SK-N-SH (cell line): Measurements from ENCODE around the gene TAS2R41. TPM values are rescaled to one million over a fixed set of nuclear protein-coding genes. Genes with fewer than 3 reads are reported as not detected.

ENCODE experiments used
- CTCF ChIA-PET: fragments of 300-600, 350-600 bp; formaldehyde crosslinking; extraction: SDS; loops from one replicate; lab custom pipeline; 2021; lab: Yijun Ruan, JAX
- POLR2A ChIA-PET: fragments of 350-600 bp; sonication (Branson Sonifier 250); formaldehyde crosslinking; extraction: SDS; loops from one replicate; lab custom pipeline; 2020; ENCODE audit warnings: antibody characterized with exemption, inconsistent platforms; lab: Yijun Ruan, JAX
- DNase-seq: peaks from one replicate; pipeline ENCODE4 v3.0.0; 2012
- H2AFZ ChIP-seq: fragments of 200-600 bp; sonication (generic); 2 replicates; pipeline ENCODE4 v1.8.1; 2016; ENCODE audit warnings: antibody characterized with exemption, mild to moderate bottlenecking, low read depth
- H3F3A ChIP-seq: fragments of 200-600 bp; sonication (generic); replicated peaks from 2 replicates; pipeline ENCODE3; 2016; ENCODE audit warnings: antibody characterized with exemption, mild to moderate bottlenecking; ENCODE audit not compliant: insufficient read depth
- H3K27ac ChIP-seq, 2 experiments: fragments of 200-500 bp in 1 of 2; fragments of 200-600 bp in 1 of 2; sonication (Bioruptor generic) in 1 of 2; sonication (generic), shearing (Covaris generic) in 1 of 2; 2 replicates each; pipeline versions ENCODE4 v1.5.1 to v1.6.1; 2014 to 2016; ENCODE audit warnings: low read depth in 2 of 2, inconsistent platforms in 1 of 2, low read length in 1 of 2, mild to moderate bottlenecking in 1 of 2, mixed read lengths in 1 of 2
- H3K27me3 ChIP-seq: fragments of 200-600 bp; sonication (generic), shearing (Covaris generic); 2 replicates; pipeline ENCODE4 v1.6.1; 2016; ENCODE audit warnings: mixed run types; ENCODE audit not compliant: insufficient read depth
- H3K36me3 ChIP-seq, 2 experiments: fragments of 200-500 bp in 1 of 2; fragments of 200-600 bp in 1 of 2; sonication (Bioruptor generic) in 1 of 2; sonication (generic) in 1 of 2; replicated peaks in 1 of 2; 2 replicates each; pipeline versions ENCODE3 to v1.5.1; 2014 to 2016; ENCODE audit warnings: low read length in 1 of 2, mild to moderate bottlenecking in 1 of 2; ENCODE audit not compliant: insufficient read depth in 2 of 2, control insufficient read depth in 1 of 2
- H3K4me1 ChIP-seq, 2 experiments: fragments of 200-500 bp in 1 of 2; fragments of 200-600 bp in 1 of 2; sonication (Bioruptor generic) in 1 of 2; sonication (generic), shearing (Covaris generic) in 1 of 2; 2 replicates each; pipeline versions ENCODE4 v1.5.1 to v1.6.1; 2014 to 2016; ENCODE audit warnings: low read depth in 1 of 2, low read length in 1 of 2, mixed run types in 1 of 2; ENCODE audit not compliant: insufficient read depth in 2 of 2, control insufficient read depth in 1 of 2
- H3K4me2 ChIP-seq: fragments of 200-600 bp; sonication (generic), shearing (Covaris generic); 2 replicates; pipeline ENCODE4 v1.6.1; 2017; ENCODE audit warnings: mixed run types
- H3K4me3 ChIP-seq, 2 experiments: fragments of 200-500 bp in 1 of 2; fragments of 200-600 bp in 1 of 2; sonication (Bioruptor generic) in 1 of 2; sonication (generic), shearing (Covaris generic) in 1 of 2; 2 replicates each; pipeline versions ENCODE4 v1.5.1 to v1.8.1; 2014 to 2016; ENCODE audit warnings: low read depth in 2 of 2, inconsistent platforms in 1 of 2, low read length in 1 of 2, mild to moderate bottlenecking in 1 of 2, mixed read lengths in 1 of 2, moderate library complexity in 1 of 2
- H3K79me2 ChIP-seq: fragments of 200-600 bp; sonication (generic); 2 replicates; pipeline ENCODE4 v1.8.1; 2017; ENCODE audit warnings: mild to moderate bottlenecking; ENCODE audit not compliant: insufficient read depth
- H3K9ac ChIP-seq: fragments of 200-600 bp; sonication (generic); 2 replicates; pipeline ENCODE4 v1.6.1; 2017; ENCODE audit warnings: mixed run types
- H3K9me2 ChIP-seq: fragments of 200-600 bp; sonication (generic); 2 replicates; pipeline ENCODE4 v1.6.1; 2017; ENCODE audit warnings: mixed run types
- H3K9me3 ChIP-seq: fragments of 200-600 bp; sonication (generic); 2 replicates; pipeline ENCODE4 v1.6.1; 2017; ENCODE audit warnings: mixed run types, mild to moderate bottlenecking, moderate library complexity
- H4K20me1 ChIP-seq: fragments of 200-600 bp; sonication (generic); 2 replicates; pipeline ENCODE4 v1.6.1; 2017; ENCODE audit warnings: mild to moderate bottlenecking, mixed run types; ENCODE audit not compliant: insufficient read depth
- CHD2 ChIP-seq: fragments of 150-350 bp; IDR thresholded peaks from 2 replicates; pipeline ENCODE4 v1.6.1; 2018; ENCODE audit warnings: low read length; ENCODE audit not compliant: partially characterized antibody
- ELF1 ChIP-seq: IDR thresholded peaks from 2 replicates; pipeline ENCODE4 v1.4.0; 2012
- EZH2phosphoT487 ChIP-seq: fragments of 200-600 bp; sonication (generic); IDR thresholded peaks from 2 replicates; pipeline ENCODE4 v1.6.1; 2017; ENCODE audit warnings: low read depth, mixed run types, mild to moderate bottlenecking, antibody characterized with exemption, moderate library complexity, borderline replicate concordance
- FOXJ3 ChIP-seq: sonication (generic); formaldehyde crosslinking; IDR thresholded peaks from 2 replicates; pipeline ENCODE4 v1.5.1; 2020; ENCODE audit warnings: mild to moderate bottlenecking, missing genetic modification reagents
- GABPA ChIP-seq: IDR thresholded peaks from 2 replicates; pipeline ENCODE4 v1.4.0; 2012; ENCODE audit warnings: low read depth, mild to moderate bottlenecking
- GATA2 ChIP-seq: sonication (generic); formaldehyde crosslinking; IDR thresholded peaks from 2 replicates; pipeline ENCODE4 v1.5.0; 2020; ENCODE audit warnings: mild to moderate bottlenecking, missing genetic modification reagents
- JUND ChIP-seq: IDR thresholded peaks from 2 replicates; pipeline ENCODE4 v1.4.0; 2012
- MXI1 ChIP-seq: IDR thresholded peaks from 2 replicates; pipeline ENCODE4 v1.6.1; 2012; ENCODE audit warnings: mild to moderate bottlenecking, low read depth, low read length, improper control_type of control experiment
- NFIC ChIP-seq: IDR thresholded peaks from 2 replicates; pipeline ENCODE4 v1.4.0; 2012; ENCODE audit warnings: borderline replicate concordance
- NRF1 ChIP-seq: IDR thresholded peaks from 2 replicates; pipeline ENCODE4 v1.6.1; 2012; ENCODE audit warnings: low read depth, mild to moderate bottlenecking, low read length
- POLR2AphosphoS5 ChIP-seq: IDR thresholded peaks from 2 replicates; pipeline ENCODE4 v1.6.1; 2012; ENCODE audit warnings: low read depth, low read length
- RAD21 ChIP-seq: IDR thresholded peaks from 2 replicates; pipeline ENCODE4 v1.6.1; 2012; ENCODE audit warnings: mild to moderate bottlenecking, low read length
- RCOR1 ChIP-seq: fragments of 150-350 bp; IDR thresholded peaks from 2 replicates; pipeline ENCODE4 v1.6.1; 2017; ENCODE audit warnings: antibody characterized with exemption, low read length
- RFX5 ChIP-seq: IDR thresholded peaks from 2 replicates; pipeline ENCODE4 v1.6.1; 2012; ENCODE audit warnings: mild to moderate bottlenecking, improper control_type of control experiment, low read length
- SIN3A ChIP-seq: IDR thresholded peaks from 2 replicates; pipeline ENCODE4 v1.6.1; 2012; ENCODE audit warnings: low read depth, mild to moderate bottlenecking, low read length, moderate library complexity, borderline replicate concordance
- SMC3 ChIP-seq: IDR thresholded peaks from 2 replicates; pipeline ENCODE4 v1.6.1; 2012; ENCODE audit warnings: low read depth, low read length, improper control_type of control experiment
- TEAD4 ChIP-seq: IDR thresholded peaks from 2 replicates; pipeline ENCODE4 v1.4.0; 2012; ENCODE audit warnings: mild to moderate bottlenecking, borderline replicate concordance; ENCODE audit not compliant: insufficient read depth
- YY1 ChIP-seq: IDR thresholded peaks from 2 replicates; pipeline ENCODE4 v1.4.0; 2012; ENCODE audit warnings: low read depth, mild to moderate bottlenecking
- WGBS: methylation state at CpG from one replicate; pipeline ENCODE4 v1.1.6; 2017; ENCODE audit warnings: low lambda C conversion rate; 5-methylcytosine and 5-hydroxymethylcytosine counted together
- polyA plus RNA-seq, 3 experiments: library from polyadenylated mRNA; depleted of rRNA; stranded (reverse); fragments of >200 nt; gene quantifications; 2 replicates each; pipeline ENCODE4 v1.2.3, GENCODE V29; 2012
- TF ChIP-seq, protein P1 (sequence below): IDR thresholded peaks from 2 replicates; pipeline ENCODE4 v1.4.0; 2012; ENCODE audit warnings: low read depth, borderline replicate concordance
- TF ChIP-seq, protein P2 (sequence below): fragments of 150-350 bp; IDR thresholded peaks from 2 replicates; pipeline ENCODE4 v1.6.1; 2017; ENCODE audit warnings: antibody characterized with exemption, low read length, low read depth, borderline replicate concordance
- TF ChIP-seq, protein P3 (sequence below): fragments of 150-350 bp; IDR thresholded peaks from 2 replicates; pipeline ENCODE4 v1.6.1; 2016; ENCODE audit warnings: mild to moderate bottlenecking, low read depth, low read length
- TF ChIP-seq, protein P4 (sequence below): IDR thresholded peaks from 2 replicates; pipeline ENCODE4 v1.4.0; 2012; ENCODE audit warnings: low read depth
- TF ChIP-seq, protein P5 (sequence below): fragments of 200-600 bp; sonication (generic); IDR thresholded peaks from 2 replicates; pipeline ENCODE4 v1.6.1; 2017; ENCODE audit warnings: antibody characterized with exemption, mild to moderate bottlenecking, moderate library complexity
- TF ChIP-seq, protein P6 (sequence below): IDR thresholded peaks from 2 replicates; pipeline ENCODE4; 2012

TAS2R41 gene
- polyA plus RNA-seq, 1 of the 3 experiments (the other 2 are of a cell fraction) = not detected

DNA sequence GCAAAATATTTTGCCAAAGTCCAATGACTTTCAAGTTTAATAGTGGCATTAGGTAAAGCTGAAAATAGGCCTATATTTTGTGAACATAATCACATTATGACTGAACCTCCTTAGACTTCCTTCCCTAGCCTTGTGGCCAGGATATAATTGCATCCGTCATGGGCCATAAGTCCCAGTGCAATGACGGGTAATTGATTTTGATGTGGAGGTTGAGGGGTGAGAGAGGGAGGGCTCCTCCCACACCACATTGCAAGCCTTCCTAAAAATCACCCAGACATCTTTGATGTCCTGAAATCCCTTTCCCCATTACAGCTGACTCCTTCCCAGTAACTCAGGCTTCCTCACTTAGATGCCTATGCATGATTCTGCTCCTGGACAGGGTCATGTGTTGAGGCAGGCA lies 25.6 kb downstream of the TAS2R41 start (continued):
- TF ChIP-seq, protein P1, sequence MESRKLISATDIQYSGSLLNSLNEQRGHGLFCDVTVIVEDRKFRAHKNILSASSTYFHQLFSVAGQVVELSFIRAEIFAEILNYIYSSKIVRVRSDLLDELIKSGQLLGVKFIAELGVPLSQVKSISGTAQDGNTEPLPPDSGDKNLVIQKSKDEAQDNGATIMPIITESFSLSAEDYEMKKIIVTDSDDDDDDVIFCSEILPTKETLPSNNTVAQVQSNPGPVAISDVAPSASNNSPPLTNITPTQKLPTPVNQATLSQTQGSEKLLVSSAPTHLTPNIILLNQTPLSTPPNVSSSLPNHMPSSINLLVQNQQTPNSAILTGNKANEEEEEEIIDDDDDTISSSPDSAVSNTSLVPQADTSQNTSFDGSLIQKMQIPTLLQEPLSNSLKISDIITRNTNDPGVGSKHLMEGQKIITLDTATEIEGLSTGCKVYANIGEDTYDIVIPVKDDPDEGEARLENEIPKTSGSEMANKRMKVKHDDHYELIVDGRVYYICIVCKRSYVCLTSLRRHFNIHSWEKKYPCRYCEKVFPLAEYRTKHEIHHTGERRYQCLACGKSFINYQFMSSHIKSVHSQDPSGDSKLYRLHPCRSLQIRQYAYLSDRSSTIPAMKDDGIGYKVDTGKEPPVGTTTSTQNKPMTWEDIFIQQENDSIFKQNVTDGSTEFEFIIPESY = no peak
- peak; percentile 53; the same call in 1 of the 2 replicates for TF ChIP-seq NFIC
- TF ChIP-seq, protein P2, sequence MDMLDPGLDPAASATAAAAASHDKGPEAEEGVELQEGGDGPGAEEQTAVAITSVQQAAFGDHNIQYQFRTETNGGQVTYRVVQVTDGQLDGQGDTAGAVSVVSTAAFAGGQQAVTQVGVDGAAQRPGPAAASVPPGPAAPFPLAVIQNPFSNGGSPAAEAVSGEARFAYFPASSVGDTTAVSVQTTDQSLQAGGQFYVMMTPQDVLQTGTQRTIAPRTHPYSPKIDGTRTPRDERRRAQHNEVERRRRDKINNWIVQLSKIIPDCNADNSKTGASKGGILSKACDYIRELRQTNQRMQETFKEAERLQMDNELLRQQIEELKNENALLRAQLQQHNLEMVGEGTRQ = no peak
- TF ChIP-seq POLR2AphosphoS5 = peak; percentile 54; the same call in 1 of the 2 replicates
- no peak for TF ChIP-seq EZH2phosphoT487
- TF ChIP-seq ELF1 = no peak
- TF ChIP-seq MXI1 = no peak
- no peak for TF ChIP-seq RCOR1
- TF ChIP-seq YY1 = no peak
- no peak for TF ChIP-seq SMC3
- TF ChIP-seq, protein P3, sequence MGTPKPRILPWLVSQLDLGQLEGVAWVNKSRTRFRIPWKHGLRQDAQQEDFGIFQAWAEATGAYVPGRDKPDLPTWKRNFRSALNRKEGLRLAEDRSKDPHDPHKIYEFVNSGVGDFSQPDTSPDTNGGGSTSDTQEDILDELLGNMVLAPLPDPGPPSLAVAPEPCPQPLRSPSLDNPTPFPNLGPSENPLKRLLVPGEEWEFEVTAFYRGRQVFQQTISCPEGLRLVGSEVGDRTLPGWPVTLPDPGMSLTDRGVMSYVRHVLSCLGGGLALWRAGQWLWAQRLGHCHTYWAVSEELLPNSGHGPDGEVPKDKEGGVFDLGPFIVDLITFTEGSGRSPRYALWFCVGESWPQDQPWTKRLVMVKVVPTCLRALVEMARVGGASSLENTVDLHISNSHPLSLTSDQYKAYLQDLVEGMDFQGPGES = no peak

DNA sequence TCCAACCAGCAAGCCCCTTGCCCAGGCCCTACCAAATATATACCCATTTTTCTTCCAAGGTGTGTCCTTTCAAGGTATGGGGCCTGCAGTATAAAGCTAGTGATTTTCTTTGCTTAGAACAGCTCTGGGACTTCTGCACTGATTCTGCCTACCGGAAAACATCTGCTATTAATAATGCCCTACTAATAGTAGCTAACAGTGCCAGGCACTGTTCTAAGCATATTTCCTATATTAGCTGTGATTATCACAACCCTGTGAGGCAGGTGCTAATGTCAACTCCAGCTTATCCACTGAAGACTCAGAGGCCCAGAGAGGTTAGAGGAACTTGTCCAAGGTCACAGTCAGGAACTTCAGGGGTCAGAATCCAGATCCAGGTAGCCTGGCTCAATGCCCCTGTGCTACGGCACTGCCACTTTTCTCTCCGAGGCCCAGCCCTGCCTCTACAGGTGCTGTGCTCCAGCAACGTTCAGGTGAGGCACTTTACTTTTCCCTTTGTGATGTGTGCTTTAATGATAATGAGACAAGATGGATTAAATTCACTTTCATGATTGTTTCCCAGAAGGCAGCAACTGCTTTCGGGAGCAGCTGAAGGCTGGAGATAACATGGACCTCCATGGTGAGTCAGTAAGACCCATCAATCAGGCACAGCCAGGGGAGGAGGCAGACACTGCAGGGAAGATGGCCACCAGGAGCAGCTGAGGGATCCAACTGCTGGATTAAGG lies 26.7 kb downstream of the TAS2R41 start:
- Histone ChIP-seq H4K20me1 (no peaks in the 10 kb centered on the region), H3K4me2 (no peak overlapping the region; the same call in 1 of the 2 replicates), H3K79me2 (no peaks in the 10 kb centered on the region), H3K9me3 (no peaks in the 10 kb centered on the region), H2AFZ (no peak overlapping the region), H3K36me3 (no peaks in the 10 kb centered on the region), H3K4me3 (no peak overlapping the region), H3K27me3 (no peaks in the 10 kb centered on the region), H3K27ac (peak overlapping the region; percentile 84 to 95), H3K9ac (no peak overlapping the region), H3K4me1 (peaks cover 9 to 21% of the 10 kb centered on the region in 2 experiments; a peak in 3 of 4 replicates), H3K9me2 (no peaks in the 10 kb centered on the region), H3F3A (peaks cover 40% of the 10 kb centered on the region)
- 31% methylated on average over 5 of the region's 5 CpGs for WGBS
- no peak for DNase-seq
- ChIA-PET POLR2A (no interaction called here), CTCF (interaction anchor here (1.3 kb wide), 1 partner anchor 13 kb away, joined by 4 read pairs; no protein-coding TSS in a partner anchor)
- TF ChIP-seq NFIC = no peak; the same call in 1 of the 2 replicates
- no peak for TF ChIP-seq RAD21
- TF ChIP-seq SIN3A = no peak; the same call in 1 of the 2 replicates
- no peak for TF ChIP-seq NRF1
- TF ChIP-seq GATA2 (CRISPR knock-in tag) = no peak
- TF ChIP-seq, protein P4, sequence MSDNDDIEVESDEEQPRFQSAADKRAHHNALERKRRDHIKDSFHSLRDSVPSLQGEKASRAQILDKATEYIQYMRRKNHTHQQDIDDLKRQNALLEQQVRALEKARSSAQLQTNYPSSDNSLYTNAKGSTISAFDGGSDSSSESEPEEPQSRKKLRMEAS = no peak
- TF ChIP-seq GABPA = no peak
- no peak for TF ChIP-seq MXI1
- no peak for TF ChIP-seq ELF1
- no peak; the same call in 1 of the 2 replicates for TF ChIP-seq JUND
- TF ChIP-seq TEAD4 = no peak
- TF ChIP-seq, protein P5, sequence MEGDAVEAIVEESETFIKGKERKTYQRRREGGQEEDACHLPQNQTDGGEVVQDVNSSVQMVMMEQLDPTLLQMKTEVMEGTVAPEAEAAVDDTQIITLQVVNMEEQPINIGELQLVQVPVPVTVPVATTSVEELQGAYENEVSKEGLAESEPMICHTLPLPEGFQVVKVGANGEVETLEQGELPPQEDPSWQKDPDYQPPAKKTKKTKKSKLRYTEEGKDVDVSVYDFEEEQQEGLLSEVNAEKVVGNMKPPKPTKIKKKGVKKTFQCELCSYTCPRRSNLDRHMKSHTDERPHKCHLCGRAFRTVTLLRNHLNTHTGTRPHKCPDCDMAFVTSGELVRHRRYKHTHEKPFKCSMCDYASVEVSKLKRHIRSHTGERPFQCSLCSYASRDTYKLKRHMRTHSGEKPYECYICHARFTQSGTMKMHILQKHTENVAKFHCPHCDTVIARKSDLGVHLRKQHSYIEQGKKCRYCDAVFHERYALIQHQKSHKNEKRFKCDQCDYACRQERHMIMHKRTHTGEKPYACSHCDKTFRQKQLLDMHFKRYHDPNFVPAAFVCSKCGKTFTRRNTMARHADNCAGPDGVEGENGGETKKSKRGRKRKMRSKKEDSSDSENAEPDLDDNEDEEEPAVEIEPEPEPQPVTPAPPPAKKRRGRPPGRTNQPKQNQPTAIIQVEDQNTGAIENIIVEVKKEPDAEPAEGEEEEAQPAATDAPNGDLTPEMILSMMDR = no peak
- no peak for TF ChIP-seq RFX5
- TF ChIP-seq CHD2 = no peak
- no peak for TF ChIP-seq RCOR1
- TF ChIP-seq FOXJ3 = no peak
- no peak for TF ChIP-seq SMC3
- TF ChIP-seq, protein P6, sequence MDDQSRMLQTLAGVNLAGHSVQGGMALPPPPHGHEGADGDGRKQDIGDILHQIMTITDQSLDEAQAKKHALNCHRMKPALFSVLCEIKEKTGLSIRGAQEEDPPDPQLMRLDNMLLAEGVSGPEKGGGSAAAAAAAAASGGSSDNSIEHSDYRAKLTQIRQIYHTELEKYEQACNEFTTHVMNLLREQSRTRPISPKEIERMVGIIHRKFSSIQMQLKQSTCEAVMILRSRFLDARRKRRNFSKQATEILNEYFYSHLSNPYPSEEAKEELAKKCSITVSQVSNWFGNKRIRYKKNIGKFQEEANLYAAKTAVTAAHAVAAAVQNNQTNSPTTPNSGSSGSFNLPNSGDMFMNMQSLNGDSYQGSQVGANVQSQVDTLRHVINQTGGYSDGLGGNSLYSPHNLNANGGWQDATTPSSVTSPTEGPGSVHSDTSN = peak; percentile 80
